NCI-H1092 (cell line): Measurements from ENCODE around the gene CYP4A22.
"Not testable (repeated sequence)": the region's sequence is repeated elsewhere in the genome, so short reads cannot be mapped to it uniquely, and the experiment has no call there.

ENCODE experiments used
- DNase-seq: peaks from one replicate; lab custom pipeline; 2025; lab: John Stamatoyannopoulos, UW

CYP4A22 gene, protein sequence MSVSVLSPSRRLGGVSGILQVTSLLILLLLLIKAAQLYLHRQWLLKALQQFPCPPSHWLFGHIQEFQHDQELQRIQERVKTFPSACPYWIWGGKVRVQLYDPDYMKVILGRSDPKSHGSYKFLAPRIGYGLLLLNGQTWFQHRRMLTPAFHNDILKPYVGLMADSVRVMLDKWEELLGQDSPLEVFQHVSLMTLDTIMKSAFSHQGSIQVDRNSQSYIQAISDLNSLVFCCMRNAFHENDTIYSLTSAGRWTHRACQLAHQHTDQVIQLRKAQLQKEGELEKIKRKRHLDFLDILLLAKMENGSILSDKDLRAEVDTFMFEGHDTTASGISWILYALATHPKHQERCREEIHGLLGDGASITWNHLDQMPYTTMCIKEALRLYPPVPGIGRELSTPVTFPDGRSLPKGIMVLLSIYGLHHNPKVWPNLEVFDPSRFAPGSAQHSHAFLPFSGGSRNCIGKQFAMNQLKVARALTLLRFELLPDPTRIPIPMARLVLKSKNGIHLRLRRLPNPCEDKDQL

DNA sequence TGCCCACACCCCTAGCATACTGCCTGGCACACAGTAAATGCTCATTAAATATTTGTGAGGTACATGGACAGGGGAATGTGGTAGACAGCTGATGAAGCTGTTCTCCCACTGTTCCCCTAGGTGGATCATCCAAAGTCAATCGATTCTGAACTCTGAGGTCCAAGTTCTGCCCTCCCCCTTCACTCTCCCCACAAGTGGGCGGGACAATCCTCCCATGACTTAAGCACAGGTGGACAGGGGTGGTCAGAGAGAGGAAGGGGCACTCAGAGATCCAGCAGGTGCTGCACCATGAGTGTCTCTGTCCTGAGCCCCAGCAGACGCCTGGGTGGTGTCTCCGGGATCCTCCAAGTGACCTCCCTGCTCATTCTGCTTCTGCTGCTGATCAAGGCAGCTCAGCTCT, at the start of gene CYP4A22:
Gene CYP4A22 (plus strand): TSS at position 244 of the 400 bp plus-strand sequence. CDS start 45 bp downstream, at position 289.
- DNase-seq = no peak

- DNase-seq = not testable (repeated sequence)
Measured at GRCh38 chr1:47089356-47089755, 47.9 kb upstream of the CYP4A22 start.

DNA sequence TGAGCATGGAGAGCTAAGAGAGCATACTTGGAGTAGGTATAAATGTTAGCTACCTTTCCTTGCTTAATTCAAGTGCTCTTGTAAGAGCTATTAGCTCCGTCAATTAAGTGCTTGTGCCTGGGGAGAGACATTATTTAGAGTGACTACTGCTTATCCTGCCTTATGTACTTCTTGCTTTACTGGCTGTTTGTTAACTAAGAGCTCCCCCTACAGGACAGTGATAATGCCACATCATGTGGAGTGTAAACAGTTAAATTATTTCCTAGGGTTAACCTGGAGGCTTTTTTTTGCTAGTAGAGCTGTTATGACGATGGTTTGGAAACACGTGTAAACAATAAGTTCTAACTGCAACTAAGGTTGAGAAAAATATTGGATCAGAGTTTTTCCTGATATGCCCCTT, 45.8 kb upstream of the CYP4A22 start:
- DNase-seq = not testable (repeated sequence)

DNA sequence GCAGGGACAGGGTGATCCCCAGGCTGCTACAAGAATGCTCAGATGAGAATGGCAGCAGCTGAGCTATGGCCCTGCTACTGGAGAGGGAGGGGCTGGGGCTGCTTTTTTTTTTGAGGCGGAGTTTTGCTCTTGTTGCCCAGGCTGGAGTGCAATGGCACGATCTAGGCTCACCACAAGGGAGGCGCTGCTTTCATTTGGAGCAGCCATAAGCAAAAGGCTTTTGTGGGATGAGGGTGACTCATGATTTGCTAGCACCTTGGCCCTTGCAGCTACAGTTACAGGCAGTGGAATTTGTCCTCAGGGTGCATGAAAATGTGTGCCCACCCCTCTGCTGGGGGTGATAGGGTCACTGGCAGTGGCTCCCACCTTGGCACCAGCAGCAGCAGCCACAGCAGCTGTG, 32.4 kb upstream of the CYP4A22 start:
- no peak for DNase-seq

DNA sequence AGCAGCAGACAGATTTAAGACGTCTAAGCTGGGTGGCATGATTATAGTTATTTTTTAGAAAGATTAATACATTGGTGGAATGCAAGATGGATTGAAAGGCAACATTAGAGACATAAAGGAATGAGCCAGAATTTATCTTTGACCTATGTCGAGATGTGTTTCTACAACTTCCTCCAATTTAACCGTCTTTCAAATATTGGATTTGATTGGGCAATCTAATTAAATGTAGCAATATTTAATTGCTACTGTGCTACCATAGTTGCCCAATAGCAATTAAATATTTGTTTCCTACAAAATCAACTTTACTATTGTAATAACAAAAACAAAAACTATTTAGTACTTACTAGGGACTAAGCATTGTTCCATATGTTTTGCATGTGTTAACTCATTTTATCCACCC, 30.4 kb upstream of the CYP4A22 start:
- no peak for DNase-seq

GRCh38 chr1:47107851-47108574, 29.2 kb upstream of the CYP4A22 start:
- not testable (repeated sequence) for DNase-seq

GRCh38 chr1:47109482-47109881, 27.8 kb upstream of the CYP4A22 start:
- DNase-seq = not testable (repeated sequence)

DNA sequence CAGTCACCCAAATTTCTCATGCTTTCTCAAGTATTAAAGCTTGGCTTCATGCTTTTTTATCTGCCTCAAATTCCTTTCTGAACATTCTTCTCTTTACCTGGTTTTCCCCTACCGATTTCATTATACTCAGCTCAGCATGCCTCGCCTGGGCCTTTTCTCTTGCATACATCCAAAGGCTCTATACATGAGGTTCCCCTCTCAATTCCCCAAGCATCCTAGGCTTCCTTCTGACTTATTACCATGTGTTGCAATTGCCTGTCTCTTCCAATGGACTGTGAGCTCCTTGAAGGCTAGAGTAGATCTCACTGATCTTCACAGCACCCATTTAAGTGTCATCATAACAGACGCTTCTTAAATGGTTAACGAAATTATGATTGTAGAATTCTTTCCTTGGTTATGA, 24.1 kb upstream of the CYP4A22 start:
- no peak for DNase-seq

DNA sequence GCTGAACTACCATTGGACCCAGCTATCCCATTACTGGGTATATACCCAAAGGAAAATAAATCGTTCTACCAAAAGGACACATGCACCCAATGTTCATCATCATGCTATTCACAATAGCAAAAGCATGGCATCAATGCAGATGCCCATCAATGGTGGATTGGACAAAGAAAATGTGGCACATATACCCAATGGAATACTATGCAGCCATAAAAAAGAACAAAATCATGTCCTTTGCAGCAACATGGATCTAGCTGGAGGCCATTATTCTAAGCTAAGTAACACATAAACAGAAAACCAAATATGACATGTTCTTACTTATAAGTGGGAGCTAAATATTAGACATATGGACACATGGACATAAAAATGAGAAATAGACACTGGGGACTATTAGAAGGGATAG, 16.2 kb upstream of the CYP4A22 start:
- not testable (repeated sequence) for DNase-seq

DNA sequence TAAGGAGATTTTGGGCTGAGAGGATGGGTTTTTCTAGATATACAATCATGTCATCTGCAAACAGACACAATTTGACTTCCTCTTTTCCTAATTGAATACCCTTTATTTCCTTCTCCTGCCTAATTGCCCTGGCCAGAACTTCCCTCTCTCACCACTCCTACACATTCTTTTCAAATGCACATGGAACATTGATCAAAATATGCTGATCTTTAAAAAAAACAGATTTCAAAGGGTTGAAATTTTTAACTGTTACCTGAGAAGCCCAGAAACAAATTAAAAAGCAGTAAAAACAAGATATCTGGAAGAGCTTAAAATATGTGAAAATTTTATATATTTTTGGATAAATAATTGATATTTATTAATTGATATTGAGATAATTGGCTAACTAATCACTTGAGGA, 12.4 kb upstream of the CYP4A22 start:
- DNase-seq = not testable (repeated sequence)

DNA sequence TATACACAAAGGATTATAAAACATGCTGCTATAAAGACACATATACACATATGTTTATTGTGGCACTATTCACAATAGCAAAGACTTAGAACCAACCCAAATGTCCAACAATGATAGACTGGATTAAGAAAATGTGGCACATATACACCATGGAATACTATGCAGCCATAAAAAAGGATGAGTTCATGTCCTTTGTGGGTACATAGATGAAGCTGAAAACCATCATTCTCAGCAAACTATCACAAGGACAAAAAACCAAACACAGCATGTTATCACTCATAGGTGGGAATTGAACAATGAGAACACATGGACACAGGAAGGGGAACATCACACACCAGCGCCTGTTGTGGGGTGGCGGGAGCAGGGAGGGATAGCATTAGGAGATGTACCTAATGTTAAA, 10.2 kb upstream of the CYP4A22 start:
- not testable (repeated sequence) for DNase-seq

- DNase-seq = no peak
Measured at GRCh38 chr1:47128221-47128620, 9.0 kb upstream of the CYP4A22 start.

GRCh38 chr1:47128854-47129253, 8.4 kb upstream of the CYP4A22 start:
- not testable (repeated sequence) for DNase-seq

DNA sequence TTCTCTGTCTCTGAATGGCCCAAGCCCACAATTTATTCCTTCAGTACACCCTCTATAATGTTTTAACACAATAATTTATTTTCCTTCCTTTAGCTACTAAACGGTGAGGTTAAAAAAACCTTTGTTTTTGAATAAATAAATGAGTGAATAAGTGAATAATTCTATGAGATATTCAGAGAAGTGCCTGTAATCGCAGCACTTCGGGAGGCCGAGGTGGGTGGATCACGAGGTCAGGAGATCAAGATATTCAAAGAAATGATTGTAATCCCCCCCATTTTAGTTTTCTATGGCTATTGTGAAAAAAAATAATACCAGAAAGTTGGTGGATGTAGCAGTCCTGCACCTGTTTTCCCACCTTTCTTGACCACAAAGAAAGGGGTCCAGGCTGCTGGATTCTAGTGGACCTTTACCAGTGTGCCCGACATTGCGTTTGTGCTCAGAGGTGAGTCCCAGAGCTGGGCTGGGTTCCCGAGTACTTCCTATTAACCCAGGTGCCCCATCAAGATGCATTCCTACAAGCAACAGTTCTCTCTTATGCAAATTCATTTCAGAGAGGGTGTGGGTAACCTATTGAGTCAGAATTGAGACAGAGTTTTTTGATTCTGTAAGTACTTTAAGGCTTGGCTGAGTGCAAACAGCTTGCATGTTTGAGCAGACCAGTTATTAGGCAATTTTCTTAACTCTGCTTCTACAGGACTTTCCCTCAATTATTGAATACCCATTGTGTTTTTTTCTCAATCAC, 7.6 kb upstream of the CYP4A22 start:
- DNase-seq = not testable (repeated sequence)

- not testable (repeated sequence) for DNase-seq
Measured at GRCh38 chr1:47132665-47133064, 4.6 kb upstream of the CYP4A22 start.

GRCh38 chr1:47137925-47138615, 829 bp downstream of the CYP4A22 start:
- DNase-seq = no peak

- DNase-seq = not testable (repeated sequence)
Measured at GRCh38 chr1:47140358-47140757, 3.1 kb downstream of the CYP4A22 start.

DNA sequence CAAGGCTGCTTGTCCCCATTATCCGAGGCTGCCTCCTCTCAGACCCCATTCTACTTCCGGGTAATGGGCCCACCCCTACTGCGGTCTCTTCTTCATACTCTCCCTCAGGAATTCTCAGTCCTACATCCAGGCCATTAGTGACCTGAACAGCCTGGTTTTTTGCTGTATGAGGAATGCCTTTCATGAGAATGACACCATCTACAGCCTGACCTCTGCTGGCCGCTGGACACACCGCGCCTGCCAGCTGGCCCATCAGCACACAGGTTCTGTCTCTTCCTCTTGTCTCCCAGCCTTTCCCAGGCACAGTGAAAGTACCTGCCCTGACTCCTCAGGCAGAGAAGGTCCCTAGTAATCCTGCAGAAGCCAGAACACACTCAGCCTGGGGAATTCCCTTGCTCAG, 6.4 kb downstream of the CYP4A22 start:
- DNase-seq = not testable (repeated sequence)

DNA sequence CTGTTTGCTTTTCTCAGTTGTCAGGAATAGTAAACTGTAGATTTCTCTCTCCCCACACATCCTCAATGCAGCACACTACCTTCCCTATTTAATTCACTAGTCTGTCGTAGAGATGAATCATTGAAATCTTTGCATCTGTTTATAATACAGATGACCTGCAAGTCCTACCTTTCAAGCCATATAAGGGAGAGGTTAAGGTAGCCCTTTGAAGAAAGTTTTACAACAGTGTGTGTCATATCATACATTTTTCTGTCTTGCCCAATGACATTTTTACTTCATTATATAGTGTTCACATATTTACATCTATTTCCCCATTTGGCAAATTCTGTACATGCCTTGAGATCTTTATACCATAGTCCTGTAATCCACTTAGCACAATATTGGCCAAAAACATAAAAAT, 9.3 kb downstream of the CYP4A22 start:
- DNase-seq = not testable (repeated sequence)

DNA sequence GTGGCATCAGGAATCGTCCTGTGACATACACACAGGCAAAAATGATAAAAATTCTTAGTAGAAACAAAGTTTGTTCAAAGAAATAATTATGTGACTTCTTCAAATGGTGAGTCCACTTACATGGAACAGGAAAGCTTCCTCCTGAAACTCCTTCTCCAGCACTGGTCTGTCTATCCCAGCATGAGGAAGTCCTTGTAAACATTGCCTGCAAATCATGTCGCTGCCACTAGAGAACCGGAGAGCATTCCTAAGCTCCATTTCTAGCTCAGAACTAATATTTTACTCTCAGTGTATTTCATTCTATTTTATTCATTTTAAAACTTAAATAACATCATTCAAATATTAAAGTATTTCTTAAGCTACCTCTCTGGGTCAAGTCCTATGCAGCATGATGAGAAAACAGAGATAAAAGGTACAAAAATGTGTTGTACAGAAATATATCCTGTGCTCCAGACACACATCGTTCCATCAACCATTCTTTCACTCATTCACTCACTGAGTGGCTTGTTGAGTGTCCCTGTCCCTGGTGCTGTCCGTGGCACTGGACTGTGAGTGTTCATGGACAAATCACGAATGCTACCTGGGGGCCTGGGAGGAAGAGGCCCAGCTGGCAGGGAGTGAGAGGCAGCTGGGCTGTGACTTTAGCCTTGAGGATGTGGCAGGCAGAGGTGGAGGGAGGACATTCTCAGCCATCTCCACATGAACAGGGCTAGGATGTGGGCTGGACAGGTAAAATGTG, 10.0 kb downstream of the CYP4A22 start:
- no peak for DNase-seq

- not testable (repeated sequence) for DNase-seq
Measured at GRCh38 chr1:47149162-47149561, 11.9 kb downstream of the CYP4A22 start.
